Neural progenitor cell (in vitro differentiated cells): ENCODE data around the gene RORB. TPM values are rescaled to one million over a fixed set of nuclear protein-coding genes. Genes with fewer than 3 reads are reported as not detected.

Experiments used
- DNase-seq: peaks from one replicate; pipeline ENCODE4 v3.0.0-alpha.2; 2016; ENCODE audit warnings: low spot score
- H2AFZ ChIP-seq: fragments of 200-600 bp; sonication (generic); replicated peaks from 2 replicates; pipeline ENCODE4 v1.6.1; 2016; ENCODE audit warnings: antibody characterized with exemption
- H3F3A ChIP-seq: fragments of 200-600 bp; sonication (generic); 2 replicates; pipeline ENCODE4 v1.6.1; 2016; ENCODE audit warnings: antibody characterized with exemption, low read depth
- H3K27ac ChIP-seq: fragments of 200-600 bp; sonication (generic); 2 replicates; pipeline ENCODE4 v1.5.1; 2016; ENCODE audit warnings: mild to moderate bottlenecking
- H3K27me3 ChIP-seq: fragments of 200-600 bp; sonication (generic); 2 replicates; pipeline ENCODE4 v1.6.1; 2016; ENCODE audit warnings: mild to moderate bottlenecking, moderate library complexity
- H3K36me3 ChIP-seq: fragments of 200-600 bp; sonication (generic); 2 replicates; pipeline ENCODE4 v1.5.1; 2016
- H3K4me1 ChIP-seq: fragments of 200-600 bp; sonication (generic); 2 replicates; pipeline ENCODE4 v1.6.1; 2016; ENCODE audit warnings: mixed run types
- H3K4me2 ChIP-seq: fragments of 200-600 bp; sonication (generic); 2 replicates; pipeline ENCODE4 v1.6.1; 2016
- H3K4me3 ChIP-seq: fragments of 200-600 bp; sonication (generic); 2 replicates; pipeline ENCODE4 v1.5.1; 2016
- H3K79me2 ChIP-seq: fragments of 200-600 bp; sonication (generic); 2 replicates; pipeline ENCODE4 v1.6.1; 2016; ENCODE audit warnings: low read depth
- H3K9ac ChIP-seq: fragments of 200-600 bp; sonication (generic); 2 replicates; pipeline ENCODE4 v1.6.1; 2016
- H3K9me3 ChIP-seq: fragments of 200-600 bp; sonication (generic); 2 replicates; pipeline ENCODE4 v1.5.1; 2016; ENCODE audit warnings: low read depth
- H4K20me1 ChIP-seq: fragments of 200-600 bp; sonication (generic); 2 replicates; pipeline ENCODE4 v1.6.1; 2016; ENCODE audit warnings: low read depth
- H3K27ac Mint-ChIP-seq: 3 replicates; pipeline ENCODE4 v1.8.0; 2021; ENCODE audit warnings: mixed read lengths
- H3K27me3 Mint-ChIP-seq: 2 replicates; pipeline ENCODE4 v1.8.0; 2022; ENCODE audit warnings: low read depth, mild to moderate bottlenecking, inconsistent platforms, moderate library complexity, mixed read lengths; ENCODE audit not compliant: insufficient read depth
- H3K36me3 Mint-ChIP-seq: 3 replicates; pipeline ENCODE4 v1.8.0; 2021; ENCODE audit warnings: mixed read lengths
- H3K4me1 Mint-ChIP-seq: 3 replicates; pipeline ENCODE4 v1.8.0; 2021; ENCODE audit warnings: mixed read lengths
- H3K4me3 Mint-ChIP-seq: 3 replicates; pipeline ENCODE4 v1.8.0; 2021; ENCODE audit warnings: mild to moderate bottlenecking, moderate library complexity, mixed read lengths
- H3K9me3 Mint-ChIP-seq: 3 replicates; pipeline ENCODE4 v1.8.0; 2020; ENCODE audit warnings: mixed read lengths
- EZH2 ChIP-seq: fragments of 200-600 bp; sonication (generic); IDR thresholded peaks from 2 replicates; pipeline ENCODE4 v1.6.1; 2017; ENCODE audit warnings: antibody characterized with exemption, mild to moderate bottlenecking, moderate library complexity
- EZH2phosphoT487 ChIP-seq: fragments of 200-600 bp; sonication (generic); IDR thresholded peaks from 2 replicates; pipeline ENCODE4 v1.6.1; 2017; ENCODE audit warnings: antibody characterized with exemption
- total RNA-seq: library from RNA; depleted of rRNA; stranded (reverse); fragments of >200 nt; gene quantifications from 2 replicates; pipeline ENCODE4 v1.2.3, GENCODE V29; 2015; ENCODE audit warnings: low replicate concordance
- TF ChIP-seq, protein P1 (sequence below): fragments of 200-600 bp; sonication (generic); IDR thresholded peaks from 2 replicates; pipeline ENCODE4 v1.5.1; 2017; ENCODE audit warnings: antibody characterized with exemption, mild to moderate bottlenecking

Gene RORB
- total RNA-seq, 1 donor from 2014 or later = 4.2 TPM

DNA sequence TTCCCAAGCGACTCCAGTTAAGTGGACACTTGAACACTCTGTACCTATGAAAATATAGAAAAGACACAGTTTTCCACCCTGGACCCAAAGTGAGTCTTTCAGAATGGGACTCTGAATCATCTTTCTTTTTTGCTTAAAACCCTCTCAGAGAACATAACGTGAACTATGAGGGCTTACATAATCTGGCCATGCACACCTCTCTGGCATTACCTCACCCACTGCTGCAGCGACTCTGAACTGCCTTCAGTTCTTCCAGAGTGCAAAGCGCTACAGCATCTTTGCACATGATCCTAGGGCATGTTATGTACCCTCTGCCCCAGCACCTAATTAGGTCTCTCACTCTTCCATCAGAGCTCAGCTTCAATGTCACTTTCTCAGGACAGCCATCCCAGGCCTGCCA, 186.2 kb downstream of the RORB start:
- no peak overlapping the region for H3K4me3 Mint-ChIP-seq
- Histone ChIP-seq H3K27me3 (no peaks in the 10 kb centered on the region), H3K4me3 (no peak overlapping the region), H3K9me3 (no peaks in the 10 kb centered on the region), H3K9ac (no peak overlapping the region), H3K36me3 (no peaks in the 10 kb centered on the region), H4K20me1 (no peaks in the 10 kb centered on the region), H2AFZ (no peak overlapping the region), H3K4me2 (no peak overlapping the region), H3K27ac (no peak overlapping the region), H3F3A (no peaks in the 10 kb centered on the region), H3K79me2 (no peaks in the 10 kb centered on the region), H3K4me1 (no peaks in the 10 kb centered on the region)
- H3K36me3 Mint-ChIP-seq = no peaks in the 10 kb centered on the region
- no peak overlapping the region for H3K27ac Mint-ChIP-seq
- TF ChIP-seq, protein P1, sequence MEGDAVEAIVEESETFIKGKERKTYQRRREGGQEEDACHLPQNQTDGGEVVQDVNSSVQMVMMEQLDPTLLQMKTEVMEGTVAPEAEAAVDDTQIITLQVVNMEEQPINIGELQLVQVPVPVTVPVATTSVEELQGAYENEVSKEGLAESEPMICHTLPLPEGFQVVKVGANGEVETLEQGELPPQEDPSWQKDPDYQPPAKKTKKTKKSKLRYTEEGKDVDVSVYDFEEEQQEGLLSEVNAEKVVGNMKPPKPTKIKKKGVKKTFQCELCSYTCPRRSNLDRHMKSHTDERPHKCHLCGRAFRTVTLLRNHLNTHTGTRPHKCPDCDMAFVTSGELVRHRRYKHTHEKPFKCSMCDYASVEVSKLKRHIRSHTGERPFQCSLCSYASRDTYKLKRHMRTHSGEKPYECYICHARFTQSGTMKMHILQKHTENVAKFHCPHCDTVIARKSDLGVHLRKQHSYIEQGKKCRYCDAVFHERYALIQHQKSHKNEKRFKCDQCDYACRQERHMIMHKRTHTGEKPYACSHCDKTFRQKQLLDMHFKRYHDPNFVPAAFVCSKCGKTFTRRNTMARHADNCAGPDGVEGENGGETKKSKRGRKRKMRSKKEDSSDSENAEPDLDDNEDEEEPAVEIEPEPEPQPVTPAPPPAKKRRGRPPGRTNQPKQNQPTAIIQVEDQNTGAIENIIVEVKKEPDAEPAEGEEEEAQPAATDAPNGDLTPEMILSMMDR = no peak
- TF ChIP-seq EZH2phosphoT487 = no peak
- no peak for TF ChIP-seq EZH2
- peaks cover 3% of the 10 kb centered on the region for H3K27me3 Mint-ChIP-seq
- H3K4me1 Mint-ChIP-seq = peaks cover 4% of the 10 kb centered on the region
- H3K9me3 Mint-ChIP-seq = no peaks in the 10 kb centered on the region
- DNase-seq = no peak

DNA sequence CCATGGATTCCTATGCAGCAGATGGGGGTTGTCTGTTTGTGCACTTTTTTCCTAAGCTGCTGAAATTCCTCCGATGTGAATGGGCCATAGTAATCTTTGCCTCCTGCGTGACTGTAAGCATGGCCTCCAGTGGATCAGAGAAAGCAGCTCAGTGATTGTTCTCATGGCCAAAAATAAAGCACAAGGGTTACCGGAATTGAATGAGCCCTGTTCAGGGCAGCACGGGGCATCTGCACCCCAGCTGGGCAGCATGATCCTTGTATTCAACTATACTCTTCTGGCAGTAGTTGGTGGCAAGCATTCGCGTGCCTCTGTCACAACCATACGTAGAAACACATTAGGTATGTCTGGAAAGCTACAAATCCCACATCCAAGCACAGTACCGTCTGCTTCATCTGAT, 193.9 kb downstream of the RORB start:
- H3K4me1 Mint-ChIP-seq = peaks cover 27% of the 10 kb centered on the region
- no peaks in the 10 kb centered on the region for H3K79me2 ChIP-seq
- DNase-seq = peak; percentile 20
- H3K9me3 Mint-ChIP-seq = no peaks in the 10 kb centered on the region
- H3K36me3 ChIP-seq = no peaks in the 10 kb centered on the region
- no peak overlapping the region for H3K4me3 Mint-ChIP-seq
- no peak overlapping the region for H3K27ac ChIP-seq
- TF ChIP-seq, protein P1 = no peak
- TF ChIP-seq EZH2 = no peak
- no peak for TF ChIP-seq EZH2phosphoT487
- H4K20me1 ChIP-seq = no peaks in the 10 kb centered on the region
- no peak overlapping the region for H3K9ac ChIP-seq
- no peak overlapping the region for H2AFZ ChIP-seq
- peak overlapping the region; percentile 91 for H3K27ac Mint-ChIP-seq
- no peak overlapping the region for H3K4me2 ChIP-seq
- no peaks in the 10 kb centered on the region for H3K36me3 Mint-ChIP-seq
- H3F3A ChIP-seq = no peaks in the 10 kb centered on the region
- no peaks in the 10 kb centered on the region for H3K27me3 Mint-ChIP-seq
- H3K27me3 ChIP-seq = no peaks in the 10 kb centered on the region
- no peak overlapping the region for H3K4me3 ChIP-seq
- no peaks in the 10 kb centered on the region for H3K9me3 ChIP-seq
- peaks cover 24% of the 10 kb centered on the region for H3K4me1 ChIP-seq

DNA sequence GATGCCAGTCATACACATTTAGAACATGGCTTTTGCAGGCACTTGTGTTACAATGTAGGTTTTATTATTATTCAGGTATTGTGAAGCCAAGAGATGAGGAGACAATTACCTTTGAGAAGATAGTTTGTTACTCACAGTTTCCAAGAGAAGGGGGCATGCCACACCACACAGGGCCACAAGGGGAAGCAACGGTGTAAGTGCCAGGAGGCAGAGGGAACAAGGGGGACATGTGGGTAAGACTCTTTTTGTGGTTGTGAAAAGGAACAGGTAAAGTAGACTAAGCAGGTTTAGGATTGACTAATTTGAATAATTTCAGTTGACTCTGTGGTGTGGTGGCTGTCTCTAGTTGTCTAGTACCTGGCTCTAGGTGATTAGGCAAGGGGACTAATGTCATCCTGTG, 199.4 kb downstream of the RORB start:
- H3K4me1 ChIP-seq = peaks cover 11% of the 10 kb centered on the region
- H3K4me3 Mint-ChIP-seq = no peak overlapping the region
- H3K27me3 ChIP-seq = no peaks in the 10 kb centered on the region
- no peaks in the 10 kb centered on the region for H3F3A ChIP-seq
- H3K9ac ChIP-seq = no peak overlapping the region
- H3K27me3 Mint-ChIP-seq = peaks cover 2% of the 10 kb centered on the region
- H3K36me3 ChIP-seq = no peaks in the 10 kb centered on the region
- no peaks in the 10 kb centered on the region for H3K36me3 Mint-ChIP-seq
- no peak overlapping the region for H3K4me2 ChIP-seq
- DNase-seq = no peak
- H3K9me3 Mint-ChIP-seq = no peaks in the 10 kb centered on the region
- no peak overlapping the region for H3K27ac Mint-ChIP-seq
- no peak overlapping the region for H2AFZ ChIP-seq
- no peaks in the 10 kb centered on the region for H3K9me3 ChIP-seq
- H3K4me1 Mint-ChIP-seq = peaks cover 6% of the 10 kb centered on the region
- H3K79me2 ChIP-seq = no peaks in the 10 kb centered on the region
- TF ChIP-seq, protein P1 = peak; percentile 24
- TF ChIP-seq EZH2 = no peak
- no peaks in the 10 kb centered on the region for H4K20me1 ChIP-seq
- H3K27ac ChIP-seq = no peak overlapping the region
- no peak overlapping the region for H3K4me3 ChIP-seq

DNA sequence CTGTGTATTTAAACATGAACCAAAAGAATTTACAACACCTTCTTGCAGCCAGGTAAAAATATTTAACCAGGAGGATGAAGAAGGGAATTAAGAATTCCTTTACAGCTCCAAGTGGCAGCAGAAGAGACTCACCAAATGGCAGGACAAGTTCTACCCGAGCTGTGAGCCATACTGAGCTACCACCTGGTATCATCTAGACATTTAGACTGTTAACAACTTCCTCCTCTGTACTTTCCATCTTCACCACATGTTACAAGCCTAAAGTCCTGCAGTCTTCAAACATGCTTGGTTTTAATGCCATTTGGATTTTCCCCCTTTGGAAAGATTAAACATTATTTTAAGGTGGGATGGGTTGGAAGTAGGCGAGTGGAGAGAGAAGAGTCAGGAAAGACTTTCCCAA, 200.4 kb downstream of the RORB start:
- no peak overlapping the region for H3K4me2 ChIP-seq

More for the DNA sequence above, 200.4 kb downstream of the RORB start:
- no peak overlapping the region for H3K4me3 Mint-ChIP-seq
- Histone ChIP-seq H3K27ac (no peak overlapping the region), H3K27me3 (no peaks in the 10 kb centered on the region), H2AFZ (no peak overlapping the region), H4K20me1 (no peaks in the 10 kb centered on the region), H3F3A (no peaks in the 10 kb centered on the region), H3K9ac (no peak overlapping the region), H3K4me3 (no peak overlapping the region), H3K4me1 (peaks cover 7% of the 10 kb centered on the region), H3K9me3 (no peaks in the 10 kb centered on the region), H3K79me2 (no peaks in the 10 kb centered on the region), H3K36me3 (no peaks in the 10 kb centered on the region)
- no peaks in the 10 kb centered on the region for H3K9me3 Mint-ChIP-seq
- TF ChIP-seq EZH2 (no peak), EZH2phosphoT487 (no peak)
- TF ChIP-seq, protein P1 = no peak
- peaks cover 2% of the 10 kb centered on the region for H3K27me3 Mint-ChIP-seq
- no peak overlapping the region for H3K27ac Mint-ChIP-seq
- H3K36me3 Mint-ChIP-seq = no peaks in the 10 kb centered on the region
- H3K4me1 Mint-ChIP-seq = no peaks in the 10 kb centered on the region
- no peak for DNase-seq
